NCI-H2171 treated with DMSO at 0.1 percent for 48 hours (cell line): ENCODE measurements around the gene XRRA1.

ENCODE experiments used
- DNase-seq: peaks from one replicate; lab custom pipeline; 2025; lab: John Stamatoyannopoulos, UW

The XRRA1 gene

DNA sequence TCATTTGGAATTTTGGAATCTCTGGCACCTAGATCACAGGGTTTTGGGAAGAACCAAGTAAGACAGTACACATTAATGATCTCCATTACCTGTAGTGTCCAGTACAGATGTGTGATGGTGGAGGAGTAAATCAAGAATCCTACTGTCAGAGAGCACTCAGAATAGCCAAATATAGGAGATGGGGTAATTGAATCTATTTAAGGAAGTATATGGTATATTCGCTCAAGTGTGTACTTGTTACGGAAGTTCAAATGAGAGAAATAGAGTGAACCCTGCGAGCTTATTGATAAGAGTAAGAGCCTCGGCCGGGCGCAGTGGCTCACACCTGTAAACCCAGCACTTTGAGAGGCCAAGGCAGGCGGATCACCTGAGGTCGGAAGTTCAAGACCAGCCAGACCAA lies 2.3 kb upstream of the XRRA1 start:
- no peak for DNase-seq

DNA sequence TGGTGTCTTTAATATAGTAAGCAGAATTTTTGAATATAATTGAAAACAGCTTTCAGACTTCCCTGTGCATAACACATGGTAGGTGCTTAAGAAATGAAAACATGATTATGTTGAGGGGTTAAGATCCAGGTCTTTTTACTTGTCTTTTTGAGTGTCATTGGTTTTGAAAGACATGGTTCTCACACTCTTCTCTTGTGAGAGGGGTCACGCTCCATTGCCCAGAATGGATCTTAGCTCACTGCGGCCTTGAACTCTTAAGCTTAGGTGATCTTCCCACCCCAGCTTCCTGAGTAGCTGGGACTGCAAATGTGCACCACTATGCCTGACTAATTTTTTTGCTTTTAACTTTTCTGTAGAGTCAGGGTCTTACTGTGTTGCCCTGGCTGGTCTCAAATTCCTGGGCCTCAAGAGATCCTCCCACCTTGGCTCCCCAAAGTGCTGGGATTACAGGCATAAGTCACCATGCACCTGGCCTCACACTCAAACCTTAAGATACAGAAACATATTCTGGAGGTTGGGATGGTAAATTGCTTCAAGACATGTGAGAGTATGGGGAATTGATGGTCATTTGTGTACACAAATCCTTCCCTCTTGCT lies 1.6 kb upstream of the XRRA1 start:
- DNase-seq, result no peak

DNA sequence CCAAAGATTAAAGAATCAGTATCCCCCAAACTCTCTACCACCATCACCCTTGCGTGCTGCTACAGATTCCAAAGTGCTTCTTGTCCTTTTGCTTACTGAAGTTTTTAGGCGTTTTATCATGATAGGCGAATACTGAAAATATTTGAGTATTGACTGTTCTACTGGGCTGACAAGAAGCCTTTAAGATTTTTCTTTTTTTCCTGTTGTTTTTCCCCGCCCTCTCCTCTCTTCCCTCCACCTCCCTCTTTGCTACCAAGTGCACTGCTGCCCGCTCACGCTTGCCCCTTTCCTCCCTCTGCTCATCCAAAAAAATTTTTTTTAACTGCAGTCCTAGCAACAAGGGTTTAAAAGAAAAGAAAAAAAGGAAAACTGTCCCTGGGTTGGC lies 854 bp upstream of the XRRA1 start:
- no peak for DNase-seq

DNA sequence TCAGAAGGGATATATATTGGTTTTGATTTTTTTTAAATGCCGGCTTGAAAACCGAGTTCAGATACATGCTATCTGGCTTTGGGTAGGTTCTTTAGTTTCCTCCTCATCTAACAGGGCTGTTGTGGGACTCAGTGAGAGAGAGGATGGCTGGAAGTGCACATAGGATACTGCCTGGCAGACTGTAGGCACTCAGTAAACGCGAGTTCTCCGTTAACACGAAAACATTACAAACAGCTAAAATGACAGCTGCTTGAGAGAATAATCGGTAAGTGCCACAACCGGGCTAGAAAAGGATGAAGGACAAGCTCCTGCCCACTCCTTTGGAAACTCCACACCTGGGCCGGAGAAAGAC lies 369 bp downstream of the XRRA1 start:
- DNase-seq, result no peak

DNA sequence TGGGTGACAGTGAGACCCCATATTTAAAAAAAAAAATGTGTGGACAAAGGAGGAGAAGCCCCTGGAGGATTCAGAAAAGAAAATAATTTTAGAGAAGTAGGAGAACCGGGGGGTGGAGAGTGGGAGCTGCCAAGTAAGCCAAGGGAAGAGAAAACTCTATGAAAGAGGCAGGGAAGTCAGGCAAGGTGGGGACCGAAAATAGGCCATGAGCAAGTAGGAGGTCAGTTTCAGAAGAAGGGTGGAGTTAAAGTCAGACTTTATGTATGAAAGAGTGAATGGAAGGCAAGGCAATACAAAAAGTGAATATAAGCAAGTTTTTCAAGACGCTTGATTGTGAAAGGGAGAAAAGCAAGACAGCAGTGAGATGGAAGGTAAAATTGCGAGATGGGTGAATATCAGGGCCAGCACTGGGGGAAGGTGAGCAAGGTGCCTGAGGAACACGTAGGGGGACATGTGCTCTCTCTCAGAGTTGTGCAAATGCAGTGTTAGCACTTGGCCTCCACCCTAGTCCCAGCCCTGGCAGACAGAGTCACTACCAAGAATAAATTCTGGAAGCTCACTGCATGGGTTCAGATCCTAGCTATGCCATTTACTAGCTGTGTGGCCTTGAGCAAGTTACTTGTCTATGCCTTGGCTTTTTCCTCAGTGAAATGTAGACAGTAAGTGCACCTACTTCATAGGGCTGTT lies 6.7 kb downstream of the XRRA1 start:
- DNase-seq, result no peak

DNA sequence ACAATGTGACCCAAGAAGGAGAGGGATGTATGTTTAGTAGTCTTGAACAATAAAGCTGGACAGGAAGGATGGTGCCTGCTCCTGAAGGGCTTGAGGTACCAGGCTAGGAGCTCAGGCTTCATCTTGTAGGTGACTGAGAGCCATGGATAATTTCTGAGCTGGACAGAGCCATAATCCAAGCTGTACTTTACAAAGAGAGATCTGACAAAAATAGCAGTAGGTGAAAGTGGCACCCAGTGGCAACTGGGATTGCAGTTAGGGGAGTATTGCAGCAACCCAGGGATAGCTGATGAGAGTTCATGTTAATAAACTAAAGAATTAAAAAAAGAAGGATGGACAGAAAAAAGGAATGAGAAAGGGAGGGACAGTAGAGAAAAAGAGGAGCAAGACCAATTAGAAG lies 7.4 kb downstream of the XRRA1 start:
- no peak for DNase-seq

DNA sequence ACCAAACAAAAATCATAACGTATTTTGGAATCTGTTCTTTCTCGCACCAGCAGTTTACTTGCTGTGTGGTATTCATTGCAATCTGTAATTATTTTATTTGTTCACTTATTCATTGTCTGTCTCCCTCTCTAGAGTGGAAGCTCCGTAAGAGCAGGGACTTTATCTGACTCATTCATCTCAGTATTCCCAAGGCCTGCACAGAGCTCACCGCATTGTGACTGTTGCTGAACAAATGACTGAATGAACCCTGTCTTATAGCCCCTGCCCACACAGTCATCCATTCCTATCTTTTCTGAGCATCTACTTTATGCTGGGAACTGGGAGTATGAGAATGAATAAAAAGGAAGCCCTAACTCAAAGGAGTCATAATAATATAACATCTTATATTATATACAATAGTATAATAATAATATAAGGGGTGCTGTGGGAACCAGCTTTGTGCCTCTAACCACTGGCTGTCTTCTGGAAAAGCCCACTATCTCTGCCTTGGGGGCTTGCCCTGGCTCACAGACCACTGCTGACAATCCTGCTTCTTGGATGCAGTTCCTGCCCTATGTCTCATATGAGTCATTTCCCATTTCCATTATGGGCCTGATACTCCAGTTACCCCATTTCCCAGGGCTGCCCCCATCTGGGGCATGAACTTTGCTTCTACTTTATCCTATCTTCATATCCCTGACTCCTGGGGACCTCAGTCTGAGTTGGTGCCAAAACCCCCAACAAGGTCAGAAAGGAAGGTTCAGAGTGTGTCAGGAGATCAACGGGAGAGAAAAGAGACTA lies 11.0 kb downstream of the XRRA1 start:
- DNase-seq, result no peak

DNA sequence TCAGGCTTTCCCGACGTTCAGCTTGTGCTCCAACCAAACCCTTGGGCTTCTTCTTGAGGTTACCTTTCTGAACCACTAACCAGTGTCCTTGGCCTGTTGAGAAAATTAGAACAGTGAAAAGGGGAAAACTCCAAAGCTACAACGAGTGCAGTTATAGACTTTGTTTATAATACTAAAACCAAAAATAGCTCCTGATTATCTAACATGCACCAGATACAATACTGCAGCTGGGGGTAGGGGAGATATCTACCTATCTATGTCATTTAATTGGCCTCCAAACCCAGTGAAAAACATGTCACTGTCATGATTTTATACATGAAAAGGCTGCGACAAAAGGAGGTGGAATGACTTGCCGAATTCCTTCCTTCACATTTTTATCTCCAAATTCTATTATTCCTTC lies 11.9 kb downstream of the XRRA1 start:
- no peak for DNase-seq

DNA sequence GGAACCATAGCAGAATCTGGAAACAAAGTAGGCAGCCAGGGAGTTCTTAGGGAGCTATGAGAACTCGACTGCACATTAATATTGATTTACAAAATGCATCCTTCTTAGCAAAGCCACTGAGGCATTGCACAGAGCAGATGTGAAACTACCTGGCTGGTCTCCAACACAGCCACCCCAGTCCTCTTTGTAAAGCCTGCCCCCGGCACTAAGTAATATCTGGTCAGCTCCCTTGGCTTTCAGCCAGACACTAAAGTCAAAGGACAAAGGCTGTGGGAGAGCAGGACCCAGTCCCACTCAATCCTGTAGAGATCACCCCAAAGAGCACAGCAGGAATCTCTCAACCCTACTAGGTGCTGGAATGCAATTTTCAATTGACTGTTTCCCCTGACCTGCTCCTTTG lies 12.8 kb downstream of the XRRA1 start:
- DNase-seq, result no peak

DNA sequence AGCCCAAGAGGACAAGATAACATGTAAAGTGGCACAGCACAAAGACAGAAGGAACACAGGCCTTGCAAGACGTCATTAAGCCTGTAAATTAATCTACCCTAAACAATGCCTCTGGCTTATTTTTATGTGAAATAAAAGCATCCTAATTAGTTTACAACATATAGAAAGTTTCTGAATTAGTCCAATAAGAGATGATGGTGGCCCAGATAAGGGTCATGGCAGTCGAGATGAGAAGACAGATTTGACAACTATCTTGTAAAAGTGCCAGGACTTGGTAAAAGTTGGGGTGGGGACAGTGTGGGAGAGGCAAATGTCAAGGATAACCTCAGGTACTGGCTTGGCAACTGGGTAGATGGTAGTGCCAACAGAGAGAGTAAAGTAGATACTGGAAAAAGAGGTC lies 13.6 kb downstream of the XRRA1 start:
- DNase-seq, result no peak

DNA sequence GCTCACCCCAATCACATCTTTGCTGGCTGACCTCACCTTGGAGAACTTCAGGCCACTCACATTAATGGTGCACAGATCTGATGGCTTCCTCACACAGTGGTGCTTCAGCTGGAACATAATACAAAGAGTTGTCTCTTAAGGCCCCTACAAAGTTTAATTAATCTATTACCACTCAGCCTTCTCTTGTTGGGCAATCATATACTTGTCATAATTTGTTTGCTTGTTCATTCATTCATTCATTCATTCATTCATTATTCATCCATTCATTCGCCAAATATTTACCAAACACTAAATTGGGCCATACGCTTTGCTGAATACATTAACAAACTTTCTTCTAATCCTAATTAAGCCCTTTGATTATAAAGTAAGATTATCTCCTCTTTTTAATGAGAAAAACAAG lies 15.1 kb downstream of the XRRA1 start:
- no peak for DNase-seq

DNA sequence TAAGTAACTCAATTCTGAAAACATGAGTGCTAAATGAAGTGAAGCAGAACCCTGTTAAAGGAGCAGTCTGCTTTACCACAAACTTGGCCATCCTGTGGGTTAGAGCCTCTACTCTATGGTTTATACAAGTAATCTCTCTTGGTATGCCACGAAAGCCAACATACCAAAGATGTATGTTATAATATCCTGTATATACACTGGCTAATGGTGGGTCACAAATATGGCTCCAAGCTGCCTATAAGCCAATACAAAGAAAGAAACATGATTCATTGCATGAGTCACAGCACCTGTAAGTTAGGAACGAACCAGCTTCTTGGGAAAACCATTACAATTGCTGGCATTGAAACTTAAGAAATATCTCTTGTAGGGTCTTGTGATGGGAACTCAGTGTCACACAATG lies 16.1 kb downstream of the XRRA1 start:
- DNase-seq, result no peak

DNA sequence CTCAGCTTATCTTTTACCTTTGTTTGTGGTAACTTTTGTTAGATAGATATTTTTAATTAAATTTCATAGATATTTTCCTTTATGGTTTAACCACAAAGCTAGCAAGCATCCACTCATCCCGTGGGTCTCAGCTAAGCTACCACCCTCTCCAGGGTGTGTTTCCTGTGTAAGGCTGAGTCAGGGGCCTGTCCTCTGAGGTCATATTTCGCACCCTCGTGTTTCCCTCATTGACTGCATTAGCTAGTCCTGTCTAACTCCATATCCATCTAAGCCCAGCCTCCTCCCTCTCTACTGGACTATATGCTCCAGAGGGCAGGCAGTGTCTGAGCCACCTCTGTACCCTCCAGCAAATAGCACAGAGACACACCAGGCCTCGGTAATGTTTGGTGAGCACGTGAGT lies 16.7 kb downstream of the XRRA1 start:
- DNase-seq, result no peak

DNA sequence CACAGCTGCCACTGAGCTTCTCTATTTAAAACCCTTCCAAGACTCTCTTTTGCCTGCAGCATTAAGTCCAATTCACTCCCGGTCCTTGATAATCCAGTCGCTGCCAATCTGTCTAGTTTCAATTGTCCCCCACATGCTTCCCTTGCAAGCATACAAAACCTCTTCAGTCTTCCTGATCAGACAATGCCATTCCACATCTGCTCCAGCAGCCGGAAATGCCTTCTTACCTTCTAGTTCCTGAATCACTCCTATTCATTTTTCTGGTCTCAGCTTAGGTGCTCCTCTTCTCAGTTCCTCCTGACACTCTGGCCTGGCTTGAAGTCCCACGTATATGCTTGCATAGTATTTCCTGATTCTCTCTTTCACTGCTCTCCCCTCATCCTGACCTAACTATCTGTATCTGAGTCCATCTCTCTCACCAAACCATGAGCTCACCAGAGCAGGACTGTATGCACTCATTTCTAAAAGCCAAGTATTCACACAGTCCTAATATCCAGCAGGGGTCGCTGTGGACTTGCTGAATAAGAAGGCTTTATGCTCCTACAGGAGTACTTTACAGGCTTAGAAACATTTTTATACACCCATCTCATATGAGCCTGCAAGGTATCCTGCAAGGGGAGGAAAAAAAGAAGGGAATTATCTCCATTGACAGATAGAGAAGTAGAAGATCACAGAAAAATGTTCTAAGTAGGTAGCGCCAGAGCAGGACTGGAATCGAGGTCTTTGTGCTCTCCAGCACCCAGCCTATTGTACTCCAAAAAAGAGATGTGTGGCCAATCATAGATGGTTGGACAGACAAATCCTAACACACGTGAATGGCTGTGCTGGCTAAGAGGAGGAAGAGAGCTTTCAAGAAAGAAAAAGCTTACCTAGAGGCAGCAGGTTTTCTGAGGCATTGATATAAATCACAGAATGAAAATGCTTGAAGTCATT lies 19.2 kb downstream of the XRRA1 start:
- DNase-seq, result peak; percentile 55

DNA sequence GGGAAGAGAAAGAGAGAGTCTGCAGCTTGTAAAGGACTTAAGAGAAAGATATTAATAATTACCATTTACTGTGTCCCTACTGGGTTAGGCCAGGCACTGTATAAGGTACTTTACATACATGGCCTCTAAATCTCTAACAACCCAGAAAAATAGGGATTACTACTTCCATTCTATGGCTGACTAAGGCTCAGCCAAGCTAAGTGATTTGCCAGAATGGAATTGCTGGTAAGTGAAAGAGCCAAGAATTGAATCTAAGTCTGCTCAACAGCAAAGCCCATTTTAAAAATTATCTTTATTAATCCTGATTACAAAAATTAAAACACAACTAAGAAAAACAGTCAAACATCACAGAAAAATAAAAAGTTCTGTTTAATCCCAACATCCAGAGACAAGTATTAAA lies 21.4 kb downstream of the XRRA1 start:
- no peak for DNase-seq

DNA sequence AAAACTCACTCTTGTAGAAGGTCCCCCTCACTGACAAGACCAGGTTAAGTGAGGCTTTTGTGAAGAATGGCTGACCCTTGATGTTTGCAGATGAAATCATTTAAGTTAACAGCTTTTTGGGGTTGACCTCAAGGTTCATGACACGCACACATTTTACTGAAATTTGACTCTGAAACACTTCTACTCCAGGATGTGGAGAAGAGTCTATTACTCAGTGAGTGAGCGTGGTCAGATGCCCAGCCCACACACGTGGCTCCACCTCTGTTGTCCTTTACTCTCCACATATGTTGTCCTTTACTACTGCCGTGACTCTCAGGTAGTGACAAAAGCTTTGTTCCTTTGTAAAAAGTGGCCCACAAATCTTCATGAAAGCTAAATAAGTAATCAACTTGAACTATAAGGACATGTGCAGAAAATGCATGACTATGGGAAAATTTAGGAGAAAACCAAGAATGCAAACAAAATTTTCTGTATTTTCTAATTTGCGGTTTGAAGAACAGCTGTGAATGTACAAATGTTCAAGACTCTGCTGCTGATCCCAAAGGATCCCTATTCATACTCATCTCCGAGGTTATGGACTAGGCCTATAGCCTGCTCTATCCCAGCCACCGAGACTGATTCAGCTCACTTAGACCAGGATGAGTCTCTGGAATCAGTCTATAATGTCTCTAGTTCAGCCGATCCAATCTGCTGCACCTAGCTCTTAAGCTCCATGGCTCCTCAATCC lies 22.4 kb downstream of the XRRA1 start:
- no peak for DNase-seq

DNA sequence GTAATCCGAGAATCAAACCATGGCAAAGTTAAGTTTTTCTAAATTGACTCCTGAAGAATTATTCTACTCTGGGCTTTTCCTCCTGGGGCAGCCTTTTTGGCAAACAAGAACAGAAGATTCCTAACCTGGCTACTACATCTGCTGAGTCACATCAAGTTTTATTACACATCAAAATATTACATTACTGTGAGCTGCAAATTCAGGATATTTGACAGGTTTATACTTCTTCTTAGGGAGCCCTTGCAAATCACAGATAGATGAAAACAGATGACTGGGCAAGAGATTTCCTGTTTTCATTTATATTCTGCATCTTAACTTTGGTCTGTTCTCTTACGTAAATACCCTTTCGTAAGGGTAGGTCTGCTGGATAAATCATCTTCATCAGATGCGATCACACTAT lies 23.6 kb downstream of the XRRA1 start:
- DNase-seq, result no peak

DNA sequence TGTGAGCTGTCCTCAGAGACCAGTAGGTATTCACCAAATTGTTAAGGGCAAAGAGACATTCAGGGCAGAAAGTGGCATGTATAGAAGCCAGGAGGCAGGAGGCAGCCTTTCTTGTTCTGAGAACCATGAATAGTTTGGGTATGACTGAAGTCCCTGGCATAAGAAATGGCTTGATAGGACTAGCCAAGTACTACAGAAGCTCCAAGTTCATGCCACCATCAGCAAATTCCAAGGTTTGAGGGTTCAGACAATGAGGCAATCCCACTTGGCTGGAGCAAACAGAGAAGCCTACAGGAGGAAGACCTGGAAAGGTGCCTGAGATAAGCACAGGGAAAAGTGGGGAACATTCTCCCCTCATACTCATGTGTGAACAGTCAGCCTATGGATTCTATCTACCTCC lies 25.8 kb downstream of the XRRA1 start:
- DNase-seq, result no peak

DNA sequence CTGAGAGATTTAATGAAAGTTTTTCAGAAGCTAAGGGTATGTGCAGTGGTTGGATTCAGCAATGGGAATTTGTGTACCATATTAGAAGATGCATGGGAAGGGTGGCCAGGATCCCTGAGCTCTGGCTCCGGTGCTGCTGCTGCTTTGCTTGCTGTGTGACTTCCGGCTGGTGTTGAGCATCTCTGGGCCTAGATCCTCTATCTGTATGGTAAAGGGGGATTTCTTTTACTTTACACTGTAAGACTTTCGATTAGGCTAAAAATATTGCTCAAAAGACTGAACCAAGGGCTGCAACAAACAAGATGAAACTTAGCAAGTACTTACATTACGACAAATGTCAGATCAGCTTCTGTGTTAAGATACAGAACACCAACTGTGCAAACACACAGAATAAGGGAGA lies 39.1 kb downstream of the XRRA1 start:
- no peak for DNase-seq

DNA sequence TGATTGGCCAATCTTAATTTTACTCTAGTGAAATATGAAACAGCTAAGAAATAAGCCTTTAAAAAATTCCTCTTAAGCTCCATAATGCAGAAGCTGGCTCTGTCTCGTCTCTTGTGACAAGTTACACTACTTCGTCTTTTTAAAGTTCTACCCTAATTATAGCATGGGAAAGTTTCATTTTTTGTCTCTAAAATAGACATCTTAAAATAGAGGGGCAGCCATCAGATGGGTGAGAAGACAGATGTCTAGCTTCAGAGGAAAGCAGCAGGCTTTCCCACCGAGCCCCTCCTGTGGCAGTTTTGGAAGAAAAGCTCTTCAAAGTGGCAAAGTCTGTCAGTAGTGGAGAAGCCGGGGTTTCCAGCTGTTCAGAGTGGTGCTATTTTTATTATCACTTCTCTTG lies 39.5 kb downstream of the XRRA1 start:
- no peak for DNase-seq

DNA sequence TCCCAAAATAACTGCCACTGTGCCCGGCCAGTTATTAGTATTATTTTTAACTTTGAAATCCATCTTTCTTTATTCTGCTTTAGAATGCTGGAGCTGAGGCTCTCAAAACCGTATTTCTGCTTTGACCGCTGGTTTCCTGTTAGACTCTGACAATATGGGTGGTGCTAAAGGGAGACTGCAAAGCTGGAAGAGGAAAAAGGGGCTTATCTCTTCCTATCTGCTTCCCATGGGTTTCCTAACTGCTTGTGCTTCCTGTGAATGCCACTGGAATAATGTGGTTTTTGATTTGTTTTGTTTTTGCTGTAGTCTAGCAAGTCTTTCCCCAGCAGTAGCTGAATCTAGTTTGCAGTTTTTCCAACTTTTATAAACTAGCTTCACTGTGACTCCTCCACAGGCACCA lies 43.6 kb downstream of the XRRA1 start:
- DNase-seq, result no peak

DNA sequence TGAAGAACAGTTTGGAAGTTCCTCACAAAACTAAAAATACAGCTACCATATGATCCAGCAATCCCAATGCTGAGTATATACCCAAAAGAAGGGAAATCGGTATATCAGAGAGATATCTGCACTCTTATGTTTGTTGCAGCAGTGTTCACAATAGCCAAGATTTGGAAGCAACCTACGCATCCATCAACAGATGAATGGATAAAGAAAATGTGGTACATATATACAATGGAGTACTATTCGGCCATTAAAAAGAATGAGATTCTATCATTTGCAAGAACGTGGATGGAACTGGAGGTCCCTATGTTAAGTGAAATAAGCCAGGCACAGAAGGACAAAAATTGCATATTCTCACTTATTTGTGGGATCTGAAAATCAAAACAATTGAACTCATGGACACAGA lies 46.5 kb downstream of the XRRA1 start:
- DNase-seq, result no peak
